Astrocyte (in vitro differentiated cells and primary cell): ENCODE measurements around the gene WDR6. TPM values are rescaled to one million over a fixed set of nuclear protein-coding genes. Genes with fewer than 3 reads are reported as not detected.

Experiments
- DNase-seq: peaks from one replicate; pipeline ENCODE4 v3.0.0-alpha.2; 2010; ENCODE audit warnings: low read depth
- FAIRE-seq: peaks from 2 replicates; lab custom pipeline; 2011; peaks lifted over from hg19 to GRCh38; lab: Jason Lieb, UNC
- H2AFZ ChIP-seq: 2 replicates; pipeline ENCODE4 v1.6.0; 2012; ENCODE audit warnings: low read depth, low read length, inconsistent platforms
- H3K27ac ChIP-seq: 2 replicates; pipeline ENCODE4 v1.5.1; 2011; ENCODE audit warnings: low read depth, low read length, inconsistent platforms
- H3K27me3 ChIP-seq: 2 replicates; pipeline ENCODE4 v1.6.0; 2011; ENCODE audit warnings: low read length, inconsistent platforms; ENCODE audit not compliant: insufficient read depth
- H3K36me3 ChIP-seq: 2 replicates; pipeline ENCODE4 v1.5.1; 2011; ENCODE audit warnings: low read length, inconsistent platforms; ENCODE audit not compliant: insufficient read depth
- H3K4me1 ChIP-seq: 2 replicates; pipeline ENCODE4 v1.5.1; 2011; ENCODE audit warnings: low read length, inconsistent platforms; ENCODE audit not compliant: insufficient read depth
- H3K4me2 ChIP-seq: 2 replicates; pipeline ENCODE4 v1.6.0; 2012; ENCODE audit warnings: low read length, inconsistent platforms
- H3K4me3 ChIP-seq: 2 replicates; pipeline ENCODE4 v1.5.1; 2011; ENCODE audit warnings: low read depth, mild to moderate bottlenecking, low read length, inconsistent platforms; ENCODE audit not compliant: insufficient read depth
- H3K79me2 ChIP-seq: 2 replicates; pipeline ENCODE4 v1.6.0; 2012; ENCODE audit warnings: mild to moderate bottlenecking, low read length, inconsistent platforms; ENCODE audit not compliant: insufficient read depth
- H3K9ac ChIP-seq: 2 replicates; pipeline ENCODE4 v1.6.0; 2012; ENCODE audit warnings: mild to moderate bottlenecking, low read length, inconsistent platforms
- H3K9me3 ChIP-seq: 2 replicates; pipeline ENCODE4 v1.5.1; 2012; ENCODE audit warnings: low read depth, mild to moderate bottlenecking, low read length, inconsistent platforms; ENCODE audit not compliant: insufficient read depth
- H4K20me1 ChIP-seq: 2 replicates; pipeline ENCODE4 v1.6.0; 2012; ENCODE audit warnings: low read length, inconsistent platforms; ENCODE audit not compliant: insufficient read depth
- H3K27ac Mint-ChIP-seq: one replicate; pipeline ENCODE4 v1.8.0; 2021; ENCODE audit warnings: mild to moderate bottlenecking, mixed read lengths; ENCODE audit not compliant: unreplicated experiment
- H3K27me3 Mint-ChIP-seq: one replicate; pipeline ENCODE4 v1.8.0; 2021; ENCODE audit warnings: low read depth, mixed read lengths; ENCODE audit not compliant: unreplicated experiment
- H3K36me3 Mint-ChIP-seq: one replicate; pipeline ENCODE4 v1.8.0; 2021; ENCODE audit warnings: low read depth, mixed read lengths; ENCODE audit not compliant: unreplicated experiment
- H3K4me1 Mint-ChIP-seq: one replicate; pipeline ENCODE4 v1.8.0; 2021; ENCODE audit warnings: low read depth, mixed read lengths; ENCODE audit not compliant: unreplicated experiment
- H3K4me3 Mint-ChIP-seq: one replicate; pipeline ENCODE4 v1.8.0; 2021; ENCODE audit warnings: mild to moderate bottlenecking, moderate library complexity, mixed read lengths; ENCODE audit not compliant: unreplicated experiment
- H3K9me3 Mint-ChIP-seq: one replicate; pipeline ENCODE4 v1.8.0; 2021; ENCODE audit warnings: mild to moderate bottlenecking, mixed read lengths; ENCODE audit not compliant: unreplicated experiment
- EZH2 ChIP-seq: IDR thresholded peaks from 2 replicates; pipeline ENCODE4 v1.6.1; 2012; ENCODE audit warnings: mild to moderate bottlenecking, low read length, inconsistent platforms; ENCODE audit not compliant: insufficient read depth
- total RNA-seq: library from RNA; stranded (reverse); gene quantifications from 2 replicates; pipeline ENCODE4 v1.2.1, GENCODE V29; 2021
- TF ChIP-seq, protein P1 (sequence below): IDR thresholded peaks from 2 replicates; pipeline ENCODE4 v1.5.1; 2011; ENCODE audit warnings: low read depth, mild to moderate bottlenecking, inconsistent platforms, low read length, moderate library complexity; ENCODE audit not compliant: insufficient read depth

The WDR6 gene
- total RNA-seq, 1 donor from 2014 or later, result 130 TPM

DNA sequence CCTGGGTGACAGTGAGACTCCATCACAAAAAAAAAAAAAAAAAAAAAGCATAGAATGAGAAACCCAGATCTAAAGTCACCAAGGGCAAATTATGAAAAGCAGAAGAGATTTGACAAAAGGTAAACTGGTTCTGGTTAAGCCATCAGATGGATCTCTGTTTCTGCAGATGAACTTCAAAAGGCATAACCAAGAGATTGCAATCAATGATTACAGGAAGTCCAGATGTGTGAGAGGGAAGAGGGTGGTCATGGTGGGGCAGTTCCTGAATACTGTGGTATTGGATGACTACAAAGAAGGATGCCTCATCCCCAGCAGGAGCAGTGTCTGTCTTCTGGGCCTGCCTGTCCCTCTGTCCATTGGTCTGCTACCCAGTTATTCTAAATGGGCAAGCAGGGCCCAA lies 13.4 kb upstream of the WDR6 start:
- peaks cover 17% of the 10 kb centered on the region for H3K4me1 Mint-ChIP-seq
- Histone ChIP-seq H4K20me1 (peaks cover 14% of the 10 kb centered on the region), H3K4me1 (peaks cover 23% of the 10 kb centered on the region), H3K27ac (no peak overlapping the region), H3K4me2 (no peak overlapping the region), H2AFZ (no peak overlapping the region), H3K36me3 (peaks cover 2% of the 10 kb centered on the region), H3K9ac (no peak overlapping the region), H3K27me3 (no peaks in the 10 kb centered on the region), H3K9me3 (no peaks in the 10 kb centered on the region), H3K79me2 (peaks cover 32% of the 10 kb centered on the region), H3K4me3 (no peak overlapping the region)
- no peaks in the 10 kb centered on the region for H3K9me3 Mint-ChIP-seq
- no peak for FAIRE-seq
- no peak overlapping the region for H3K4me3 Mint-ChIP-seq
- TF ChIP-seq EZH2, result no peak
- TF ChIP-seq, protein P1, sequence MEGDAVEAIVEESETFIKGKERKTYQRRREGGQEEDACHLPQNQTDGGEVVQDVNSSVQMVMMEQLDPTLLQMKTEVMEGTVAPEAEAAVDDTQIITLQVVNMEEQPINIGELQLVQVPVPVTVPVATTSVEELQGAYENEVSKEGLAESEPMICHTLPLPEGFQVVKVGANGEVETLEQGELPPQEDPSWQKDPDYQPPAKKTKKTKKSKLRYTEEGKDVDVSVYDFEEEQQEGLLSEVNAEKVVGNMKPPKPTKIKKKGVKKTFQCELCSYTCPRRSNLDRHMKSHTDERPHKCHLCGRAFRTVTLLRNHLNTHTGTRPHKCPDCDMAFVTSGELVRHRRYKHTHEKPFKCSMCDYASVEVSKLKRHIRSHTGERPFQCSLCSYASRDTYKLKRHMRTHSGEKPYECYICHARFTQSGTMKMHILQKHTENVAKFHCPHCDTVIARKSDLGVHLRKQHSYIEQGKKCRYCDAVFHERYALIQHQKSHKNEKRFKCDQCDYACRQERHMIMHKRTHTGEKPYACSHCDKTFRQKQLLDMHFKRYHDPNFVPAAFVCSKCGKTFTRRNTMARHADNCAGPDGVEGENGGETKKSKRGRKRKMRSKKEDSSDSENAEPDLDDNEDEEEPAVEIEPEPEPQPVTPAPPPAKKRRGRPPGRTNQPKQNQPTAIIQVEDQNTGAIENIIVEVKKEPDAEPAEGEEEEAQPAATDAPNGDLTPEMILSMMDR, result no peak
- no peaks in the 10 kb centered on the region for H3K27me3 Mint-ChIP-seq
- DNase-seq, result no peak
- H3K27ac Mint-ChIP-seq, result no peak overlapping the region
- peaks cover 4% of the 10 kb centered on the region for H3K36me3 Mint-ChIP-seq

DNA sequence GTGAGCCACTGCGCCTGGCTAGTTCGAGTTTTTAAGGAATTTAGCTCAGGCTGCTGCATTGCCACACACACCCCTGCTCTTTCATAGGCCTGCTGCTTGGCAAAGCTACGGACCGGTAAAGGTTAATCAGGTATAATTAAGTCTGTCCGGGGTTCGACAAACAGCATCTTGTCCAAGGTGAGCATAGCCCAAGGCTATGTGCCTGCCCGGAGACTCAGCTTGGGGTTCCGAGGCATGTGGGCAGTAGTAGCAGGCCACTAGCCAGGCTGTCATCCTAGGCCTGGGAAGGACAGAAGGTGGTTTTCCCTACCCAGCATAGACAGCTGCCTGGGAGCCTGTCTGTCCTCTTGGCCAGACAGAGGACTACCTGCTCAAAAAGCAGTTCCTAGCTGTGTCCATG lies 10.6 kb upstream of the WDR6 start:
- Histone ChIP-seq H4K20me1 (peaks cover 7% of the 10 kb centered on the region), H3K36me3 (peaks cover 2% of the 10 kb centered on the region), H2AFZ (no peak overlapping the region), H3K79me2 (peaks cover 16% of the 10 kb centered on the region), H3K4me1 (peaks cover 2% of the 10 kb centered on the region), H3K27me3 (no peaks in the 10 kb centered on the region), H3K9ac (no peak overlapping the region), H3K4me2 (no peak overlapping the region), H3K27ac (no peak overlapping the region), H3K9me3 (no peaks in the 10 kb centered on the region), H3K4me3 (no peak overlapping the region)
- DNase-seq, result no peak
- TF ChIP-seq EZH2, result no peak
- TF ChIP-seq, protein P1, result no peak
- H3K27me3 Mint-ChIP-seq, result no peaks in the 10 kb centered on the region
- no peaks in the 10 kb centered on the region for H3K9me3 Mint-ChIP-seq
- peaks cover 10% of the 10 kb centered on the region for H3K36me3 Mint-ChIP-seq
- FAIRE-seq, result no peak
- H3K27ac Mint-ChIP-seq, result no peak overlapping the region
- peaks cover 5% of the 10 kb centered on the region for H3K4me1 Mint-ChIP-seq
- no peak overlapping the region for H3K4me3 Mint-ChIP-seq

DNA sequence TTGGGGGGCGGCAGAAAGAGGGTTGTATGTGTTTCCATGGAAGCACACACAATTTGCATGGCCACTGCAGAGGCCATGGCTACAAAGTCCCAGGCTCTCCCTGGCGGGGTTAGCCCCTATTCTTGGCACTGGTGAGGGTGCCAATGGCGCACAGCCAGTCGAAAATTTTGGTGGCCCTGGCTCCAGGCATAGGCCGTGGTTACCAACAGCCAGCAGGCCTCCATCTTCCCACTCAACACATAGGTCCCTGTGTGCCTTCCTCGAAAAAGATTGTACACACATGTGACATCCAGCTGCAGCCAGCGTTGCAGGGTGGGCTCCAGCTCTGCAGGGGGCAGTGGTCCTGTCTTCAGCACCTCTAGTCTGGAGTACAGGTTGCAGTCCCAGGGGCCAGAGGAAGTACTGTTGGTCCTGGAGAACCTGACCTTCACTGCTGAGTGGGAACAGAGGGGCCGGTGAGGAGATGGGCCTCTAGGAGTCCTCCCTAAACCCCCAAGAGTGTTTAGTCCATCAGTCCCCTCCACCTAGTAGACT lies 10.0 kb upstream of the WDR6 start:
- no peaks in the 10 kb centered on the region for H3K9me3 ChIP-seq
- no peak overlapping the region for H3K4me3 ChIP-seq
- no peaks in the 10 kb centered on the region for H3K4me1 Mint-ChIP-seq
- peaks cover 10% of the 10 kb centered on the region for H3K36me3 Mint-ChIP-seq
- peaks cover 12% of the 10 kb centered on the region for H3K79me2 ChIP-seq
- no peaks in the 10 kb centered on the region for H3K9me3 Mint-ChIP-seq
- H3K4me3 Mint-ChIP-seq, result no peak overlapping the region
- TF ChIP-seq, protein P1, result no peak
- no peak for TF ChIP-seq EZH2
- DNase-seq (no peak), FAIRE-seq (no peak)
- no peak overlapping the region for H3K27ac Mint-ChIP-seq
- no peaks in the 10 kb centered on the region for H3K4me1 ChIP-seq
- H3K27me3 Mint-ChIP-seq, result no peaks in the 10 kb centered on the region
- peaks cover 5% of the 10 kb centered on the region for H4K20me1 ChIP-seq
- no peak overlapping the region for H3K4me2 ChIP-seq
- H3K27ac ChIP-seq, result no peak overlapping the region
- H2AFZ ChIP-seq, result no peak overlapping the region
- H3K9ac ChIP-seq, result no peak overlapping the region
- H3K27me3 ChIP-seq, result no peaks in the 10 kb centered on the region
- H3K36me3 ChIP-seq, result peaks cover 2% of the 10 kb centered on the region
